ENCODE data around the gene ZNF732. TPM values are rescaled to one million over a fixed set of nuclear protein-coding genes. Genes with fewer than 3 reads are reported as not detected.
A peak's percentile ranks its signal among the peaks of the same experiment; 100 is the strongest.

ZNF732 gene
- total RNA-seq, 1 donor from 2014 or later: 1.3 TPM

DNA sequence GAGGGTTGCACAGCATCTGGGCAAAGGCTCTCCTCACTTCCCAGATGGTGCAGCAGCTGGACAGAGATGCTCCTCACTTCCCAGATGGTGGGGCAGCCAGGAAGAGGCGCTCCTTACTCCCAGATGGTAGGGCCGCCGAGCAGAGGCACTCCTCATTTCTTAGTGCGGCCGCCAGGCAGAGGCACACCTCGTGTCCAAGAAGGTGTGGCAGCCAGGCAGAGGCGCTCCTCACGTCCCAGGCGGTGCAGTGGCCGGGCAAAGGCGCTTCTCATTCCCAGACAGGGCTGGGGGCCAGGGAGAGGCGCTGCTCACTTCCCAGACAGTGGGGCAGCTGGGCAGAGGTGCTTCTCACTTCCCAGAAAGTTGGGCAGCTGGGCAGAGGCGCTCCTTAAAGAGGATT, 48.8 kb downstream of the ZNF732 start:
- H3K4me1 Mint-ChIP-seq (ENCODE audit: low read depth, unreplicated experiment): no peaks in the 10 kb centered on the region
- peaks cover 3% of the 10 kb centered on the region for H3K27me3 Mint-ChIP-seq (ENCODE audit: unreplicated experiment)
- no peak for DNase-seq
- peaks cover 64% of the 10 kb centered on the region for H3K36me3 Mint-ChIP-seq (ENCODE audit: unreplicated experiment)
- TF ChIP-seq, protein P1, sequence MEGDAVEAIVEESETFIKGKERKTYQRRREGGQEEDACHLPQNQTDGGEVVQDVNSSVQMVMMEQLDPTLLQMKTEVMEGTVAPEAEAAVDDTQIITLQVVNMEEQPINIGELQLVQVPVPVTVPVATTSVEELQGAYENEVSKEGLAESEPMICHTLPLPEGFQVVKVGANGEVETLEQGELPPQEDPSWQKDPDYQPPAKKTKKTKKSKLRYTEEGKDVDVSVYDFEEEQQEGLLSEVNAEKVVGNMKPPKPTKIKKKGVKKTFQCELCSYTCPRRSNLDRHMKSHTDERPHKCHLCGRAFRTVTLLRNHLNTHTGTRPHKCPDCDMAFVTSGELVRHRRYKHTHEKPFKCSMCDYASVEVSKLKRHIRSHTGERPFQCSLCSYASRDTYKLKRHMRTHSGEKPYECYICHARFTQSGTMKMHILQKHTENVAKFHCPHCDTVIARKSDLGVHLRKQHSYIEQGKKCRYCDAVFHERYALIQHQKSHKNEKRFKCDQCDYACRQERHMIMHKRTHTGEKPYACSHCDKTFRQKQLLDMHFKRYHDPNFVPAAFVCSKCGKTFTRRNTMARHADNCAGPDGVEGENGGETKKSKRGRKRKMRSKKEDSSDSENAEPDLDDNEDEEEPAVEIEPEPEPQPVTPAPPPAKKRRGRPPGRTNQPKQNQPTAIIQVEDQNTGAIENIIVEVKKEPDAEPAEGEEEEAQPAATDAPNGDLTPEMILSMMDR (IDR thresholded peaks at IDR 0.05; ENCODE audit: partially characterized antibody, unreplicated experiment): no peak
- H3K27ac Mint-ChIP-seq (ENCODE audit: unreplicated experiment): no peak overlapping the region
- no peak overlapping the region for H3K4me3 Mint-ChIP-seq (ENCODE audit: unreplicated experiment)
- peaks cover 30% of the 10 kb centered on the region for H3K9me3 Mint-ChIP-seq (ENCODE audit: unreplicated experiment)

DNA sequence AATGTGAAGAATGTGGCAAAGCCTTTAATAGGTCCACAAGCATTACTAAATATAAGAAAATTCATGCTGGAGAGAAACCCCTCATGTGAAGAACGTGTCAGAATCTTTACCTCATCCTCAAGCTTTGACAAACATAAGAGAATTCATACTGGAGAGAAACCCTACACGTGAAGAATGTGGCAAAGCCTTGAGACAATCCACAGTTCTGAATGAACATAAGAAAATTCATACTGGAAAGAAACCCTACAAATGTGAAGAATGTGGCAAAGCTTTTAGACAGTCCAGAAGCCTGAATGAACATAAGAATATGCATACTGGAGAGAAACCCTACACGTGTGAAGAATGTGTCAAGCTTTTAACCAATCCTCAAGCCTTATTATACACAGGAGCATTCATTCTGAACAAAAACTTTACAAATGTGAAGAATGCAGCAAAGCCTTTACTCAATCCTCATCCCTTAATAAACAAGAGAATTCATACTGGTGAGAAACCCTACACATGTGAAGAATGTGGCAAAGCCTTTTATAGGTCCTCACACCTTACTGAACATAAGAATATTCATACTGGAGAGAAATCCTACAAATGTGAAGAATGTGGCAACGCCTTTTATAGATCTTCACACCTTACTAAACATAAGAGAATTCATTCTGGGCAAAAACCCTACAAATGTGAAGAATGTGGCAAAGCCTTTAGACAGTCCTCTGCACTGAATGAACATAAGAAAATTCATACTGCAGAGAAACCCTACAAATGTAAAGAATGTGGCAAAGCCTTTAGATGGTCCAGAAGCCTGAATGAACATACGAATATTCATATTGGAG, 51.1 kb downstream of the ZNF732 start:
- no peaks in the 10 kb centered on the region for H3K4me1 Mint-ChIP-seq (ENCODE audit: low read depth, unreplicated experiment)
- peaks cover 58% of the 10 kb centered on the region for H3K36me3 Mint-ChIP-seq (ENCODE audit: unreplicated experiment)
- no peak overlapping the region for H3K4me3 Mint-ChIP-seq (ENCODE audit: unreplicated experiment)
- no peaks in the 10 kb centered on the region for H3K27me3 Mint-ChIP-seq (ENCODE audit: unreplicated experiment)
- no peak overlapping the region for H3K27ac Mint-ChIP-seq (ENCODE audit: unreplicated experiment)
- peaks cover 24% of the 10 kb centered on the region for H3K9me3 Mint-ChIP-seq (ENCODE audit: unreplicated experiment)
- no peak for DNase-seq
- TF ChIP-seq, protein P1 (IDR thresholded peaks at IDR 0.05; ENCODE audit: partially characterized antibody, unreplicated experiment): no peak

DNA sequence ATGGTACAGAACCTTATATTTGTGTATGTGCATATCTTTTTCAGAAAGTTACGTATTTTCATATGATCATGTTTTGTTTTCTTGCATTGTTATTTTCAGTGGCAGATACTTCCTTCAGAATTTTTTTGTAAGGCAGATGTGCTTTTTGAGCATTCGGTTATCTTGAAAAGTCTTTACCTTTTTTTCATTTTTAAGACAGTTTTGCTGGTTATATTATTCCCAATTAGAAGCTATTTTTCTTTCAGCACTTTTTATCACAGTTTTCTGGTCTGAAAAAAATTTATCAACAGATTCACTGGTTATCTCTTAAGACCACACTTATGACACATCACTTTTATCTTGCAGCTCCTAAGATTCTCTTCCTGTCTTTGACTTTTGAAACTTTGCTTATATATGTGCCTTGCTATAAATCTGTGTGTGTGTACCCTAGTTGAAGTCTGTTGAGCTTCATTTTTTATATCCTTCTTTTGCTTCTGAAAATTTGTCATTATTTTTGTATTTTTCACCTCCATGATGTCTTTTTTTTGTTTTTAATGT, 53.1 kb downstream of the ZNF732 start:
- Mint-ChIP-seq H3K4me3 (ENCODE audit: unreplicated experiment) (no peak overlapping the region), H3K27me3 (ENCODE audit: unreplicated experiment) (no peaks in the 10 kb centered on the region), H3K9me3 (ENCODE audit: unreplicated experiment) (peaks cover 29% of the 10 kb centered on the region), H3K36me3 (ENCODE audit: unreplicated experiment) (peaks cover 76% of the 10 kb centered on the region), H3K4me1 (ENCODE audit: low read depth, unreplicated experiment) (no peaks in the 10 kb centered on the region), H3K27ac (ENCODE audit: unreplicated experiment) (no peak overlapping the region)
- TF ChIP-seq, protein P1 (IDR thresholded peaks at IDR 0.05; ENCODE audit: partially characterized antibody, unreplicated experiment): no peak
- no peak for DNase-seq

DNA sequence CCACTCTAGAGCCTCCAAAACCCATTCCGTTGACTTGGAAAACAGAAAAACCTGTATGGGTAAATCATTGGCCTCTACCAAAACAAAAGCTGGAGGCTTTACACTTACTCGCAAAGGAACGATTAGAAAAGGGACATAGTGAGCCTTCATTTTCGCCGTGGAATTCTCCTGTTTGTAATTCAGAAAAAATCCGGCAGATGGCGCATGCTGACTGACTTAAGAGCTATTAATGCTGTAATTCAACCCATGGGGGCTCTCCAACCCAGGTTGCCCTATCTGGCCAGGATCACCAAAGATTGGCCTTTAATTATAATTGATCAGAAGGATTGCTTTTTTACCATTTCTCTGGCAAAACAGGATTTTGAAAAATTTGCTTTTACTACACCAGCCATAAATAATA, 60.8 kb downstream of the ZNF732 start:
- Mint-ChIP-seq H3K9me3 (ENCODE audit: unreplicated experiment) (peaks cover 35% of the 10 kb centered on the region), H3K4me3 (ENCODE audit: unreplicated experiment) (no peak overlapping the region), H3K36me3 (ENCODE audit: unreplicated experiment) (peaks cover 51% of the 10 kb centered on the region), H3K27ac (ENCODE audit: unreplicated experiment) (no peak overlapping the region), H3K27me3 (ENCODE audit: unreplicated experiment) (peaks cover 2% of the 10 kb centered on the region), H3K4me1 (ENCODE audit: low read depth, unreplicated experiment) (peaks cover 22% of the 10 kb centered on the region)
- DNase-seq: peak; percentile 43
- TF ChIP-seq, protein P1 (IDR thresholded peaks at IDR 0.05; ENCODE audit: partially characterized antibody, unreplicated experiment): peak; percentile 82

DNA sequence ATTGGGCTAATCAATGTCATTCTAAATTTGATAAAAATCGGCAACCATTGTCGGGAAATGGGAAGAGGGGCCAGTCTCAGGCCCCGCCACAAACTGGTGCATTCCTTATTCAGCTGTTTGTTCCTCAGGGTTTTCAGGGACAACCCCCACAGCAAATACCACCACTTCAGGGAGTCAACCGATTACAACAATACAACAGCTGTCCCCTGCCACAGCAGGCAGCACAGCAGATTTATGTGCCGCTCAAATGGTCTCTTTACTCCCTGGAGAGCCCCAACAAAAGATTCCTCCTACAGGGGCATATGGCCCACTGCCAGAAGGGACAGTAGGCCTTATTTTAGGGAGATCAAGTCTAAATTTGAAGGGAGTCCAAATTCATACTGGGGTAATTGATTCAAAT, 61.8 kb downstream of the ZNF732 start:
- H3K9me3 Mint-ChIP-seq (ENCODE audit: unreplicated experiment): peaks cover 34% of the 10 kb centered on the region
- peak overlapping the region; percentile 49 for H3K4me3 Mint-ChIP-seq (ENCODE audit: unreplicated experiment)
- peak overlapping the region; percentile 95 for H3K27ac Mint-ChIP-seq (ENCODE audit: unreplicated experiment)
- TF ChIP-seq, protein P1 (IDR thresholded peaks at IDR 0.05; ENCODE audit: partially characterized antibody, unreplicated experiment): no peak
- peak; percentile 35 for DNase-seq
- peaks cover 2% of the 10 kb centered on the region for H3K27me3 Mint-ChIP-seq (ENCODE audit: unreplicated experiment)
- H3K4me1 Mint-ChIP-seq (ENCODE audit: low read depth, unreplicated experiment): peaks cover 22% of the 10 kb centered on the region
- peaks cover 46% of the 10 kb centered on the region for H3K36me3 Mint-ChIP-seq (ENCODE audit: unreplicated experiment)

Measured in glutamatergic neuron (in vitro differentiated cells).